ENCODE results near the gene CLN5. TPM values are rescaled to one million over a fixed set of nuclear protein-coding genes. Genes with fewer than 3 reads are reported as not detected.
A peak's percentile ranks its signal among the peaks of the same experiment; 100 is the strongest.

The CLN5 gene
- total RNA-seq, 1 experiment from 2014 or later, result 7.7 TPM

DNA sequence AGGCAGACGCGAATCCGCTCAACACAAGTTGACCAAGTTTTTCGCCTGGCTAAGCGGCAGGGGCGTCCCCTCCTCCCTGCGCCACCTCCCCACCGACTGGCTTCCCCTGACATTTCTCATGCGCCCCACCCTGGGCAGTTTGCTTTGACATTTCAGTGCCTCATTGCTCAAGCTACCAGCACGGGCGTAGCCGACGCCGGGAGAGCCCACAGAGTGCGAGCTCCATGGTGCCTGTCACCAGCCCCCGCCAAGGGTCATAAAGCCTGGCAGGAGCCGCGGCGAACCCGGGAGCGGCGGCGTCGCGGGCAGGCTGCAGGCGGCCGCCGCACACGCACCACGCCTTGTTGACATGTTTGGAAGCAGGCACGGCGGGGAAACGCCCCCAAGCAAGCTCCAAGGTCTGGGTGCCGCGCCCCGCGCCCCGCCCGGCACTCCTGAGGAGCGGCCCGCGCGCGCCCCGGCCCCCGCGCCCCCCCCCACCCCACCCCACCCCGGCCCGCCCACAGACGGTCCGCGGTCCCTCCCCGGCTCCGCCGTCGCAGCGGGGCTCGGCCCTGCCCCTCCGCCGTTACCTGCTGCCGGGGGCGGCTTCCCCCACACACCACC, 34.5 kb downstream of the CLN5 start:
- peaks cover 41% of the 10 kb centered on the region for H3K4me1 ChIP-seq (ENCODE audit: insufficient read depth, low read length)
- intact Hi-C loops (cut with micrococcal nuclease), result no loop called here
- ATAC-seq, result peak; percentile 74
- H3K27ac ChIP-seq (ENCODE audit: low read length), result peak overlapping the region; percentile 75
- H3K79me2 ChIP-seq (ENCODE audit: low read length), result peaks cover 51% of the 10 kb centered on the region
- 0 out of 2 replicates have a peak, but pooled peaks cover 2% of the 10 kb centered on the region for H3K36me3 ChIP-seq (ENCODE audit: low read depth, low read length)
- H3K9me2 ChIP-seq (replicated peaks; ENCODE audit: low read length), result no peaks in the 10 kb centered on the region
- peak overlapping the region; percentile 91 for H3K9ac ChIP-seq (ENCODE audit: low read length)
- peak overlapping the region; percentile 96 for H3K4me3 ChIP-seq (ENCODE audit: low read length)
- BruUV-seq (replicated peaks), result no TSS peak
- H3K4me2 ChIP-seq (ENCODE audit: low read length), result peak overlapping the region; percentile 90
- peaks cover 39% of the 10 kb centered on the region for H4K20me1 ChIP-seq (ENCODE audit: low read length)
- ChIA-PET POLR2A (ENCODE audit: unreplicated experiment) (interaction anchor here (0.6 kb wide), 1 partner anchor 51 kb away, joined by 4 read pairs; no protein-coding TSS in a partner anchor), CTCF (interaction anchor here (0.6 kb wide), 1 partner anchor 24 kb away, joined by 3 read pairs; no protein-coding TSS in a partner anchor)
- H3K27me3 ChIP-seq (ENCODE audit: low read length), result no peaks in the 10 kb centered on the region
- DNase-seq, result peak; percentile 61
- TF ChIP-seq EZH2 (IDR thresholded peaks at IDR 0.05; ENCODE audit: low read length, unreplicated experiment), result no peak
- TF ChIP-seq, protein P1, sequence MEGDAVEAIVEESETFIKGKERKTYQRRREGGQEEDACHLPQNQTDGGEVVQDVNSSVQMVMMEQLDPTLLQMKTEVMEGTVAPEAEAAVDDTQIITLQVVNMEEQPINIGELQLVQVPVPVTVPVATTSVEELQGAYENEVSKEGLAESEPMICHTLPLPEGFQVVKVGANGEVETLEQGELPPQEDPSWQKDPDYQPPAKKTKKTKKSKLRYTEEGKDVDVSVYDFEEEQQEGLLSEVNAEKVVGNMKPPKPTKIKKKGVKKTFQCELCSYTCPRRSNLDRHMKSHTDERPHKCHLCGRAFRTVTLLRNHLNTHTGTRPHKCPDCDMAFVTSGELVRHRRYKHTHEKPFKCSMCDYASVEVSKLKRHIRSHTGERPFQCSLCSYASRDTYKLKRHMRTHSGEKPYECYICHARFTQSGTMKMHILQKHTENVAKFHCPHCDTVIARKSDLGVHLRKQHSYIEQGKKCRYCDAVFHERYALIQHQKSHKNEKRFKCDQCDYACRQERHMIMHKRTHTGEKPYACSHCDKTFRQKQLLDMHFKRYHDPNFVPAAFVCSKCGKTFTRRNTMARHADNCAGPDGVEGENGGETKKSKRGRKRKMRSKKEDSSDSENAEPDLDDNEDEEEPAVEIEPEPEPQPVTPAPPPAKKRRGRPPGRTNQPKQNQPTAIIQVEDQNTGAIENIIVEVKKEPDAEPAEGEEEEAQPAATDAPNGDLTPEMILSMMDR (conservative IDR thresholded peaks at IDR 0.05; ENCODE audit: low read depth, low read length), result no peak
- no peak for TF ChIP-seq EZH2phosphoT487 (IDR thresholded peaks at IDR 0.05; ENCODE audit: borderline replicate concordance, low read length)
- no peaks in the 10 kb centered on the region for H3K9me3 ChIP-seq (ENCODE audit: low read length)
- no peaks in the 10 kb centered on the region for H3F3A ChIP-seq (ENCODE audit: low read length, unreplicated experiment)
- H2AFZ ChIP-seq (ENCODE audit: low read length), result peak overlapping the region; percentile 93

DNA sequence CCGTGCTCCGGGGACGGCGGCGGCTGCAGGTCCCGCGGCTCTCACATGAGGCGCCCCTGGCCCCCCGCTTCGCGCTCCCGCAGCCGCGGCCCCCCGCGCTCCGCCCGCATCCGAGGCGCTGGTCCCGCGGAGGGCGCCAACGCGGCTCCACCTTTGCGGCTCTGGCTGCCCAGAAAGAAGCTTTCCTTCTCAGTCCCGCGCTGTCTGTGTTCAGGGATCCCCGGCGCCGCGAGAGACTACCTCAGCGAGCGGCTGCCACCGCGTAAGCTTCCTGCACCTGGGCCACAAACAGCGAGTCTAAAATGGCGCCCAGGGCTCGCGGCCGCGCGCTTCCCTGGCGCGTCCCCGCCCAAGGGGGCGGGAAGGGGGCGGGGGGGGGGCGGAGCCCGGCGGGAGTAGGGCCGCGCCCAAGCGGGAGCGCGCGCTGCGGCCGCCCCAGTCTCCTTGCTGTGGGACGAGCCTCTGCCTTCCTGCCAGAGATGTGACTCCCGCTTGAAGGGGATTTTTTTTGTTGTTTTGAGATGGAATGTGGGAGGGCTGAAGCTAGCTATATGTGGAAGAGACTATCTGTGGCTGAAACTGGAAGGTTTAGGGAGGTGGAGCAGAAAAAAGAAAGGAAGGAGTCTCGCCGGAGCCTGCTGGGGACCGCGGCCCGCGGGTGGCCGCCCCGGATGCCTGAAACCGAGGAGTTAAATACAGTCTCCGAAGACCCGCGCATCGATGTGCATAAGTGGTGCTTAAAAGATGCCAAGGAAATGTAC, 35.2 kb downstream of the CLN5 start, which contains the start of gene FBXL3:
FBXL3 (minus strand) TSS at position 299 of the 761 bp plus-strand sequence. CDS start 5,299 bp downstream, outside the sequence.
- Histone ChIP-seq H2AFZ (ENCODE audit: low read length) (peak within 1 kb of the TSS; percentile 93), H3K4me2 (ENCODE audit: low read length) (peak within 1 kb of the TSS; percentile 90), H3K4me1 (ENCODE audit: insufficient read depth, low read length) (peaks cover 41% of the 10 kb centered on the region), H3K9me3 (ENCODE audit: low read length) (no peaks in the 10 kb centered on the region), H3K27ac (ENCODE audit: low read length) (peak within 1 kb of the TSS; percentile 75), H3K9ac (ENCODE audit: low read length) (peak within 1 kb of the TSS; percentile 91), H3K4me3 (ENCODE audit: low read length) (peak within 1 kb of the TSS; percentile 96), H3K27me3 (ENCODE audit: low read length) (no peaks in the 10 kb centered on the region), H4K20me1 (ENCODE audit: low read length) (peaks cover 39% of the 10 kb centered on the region), H3K36me3 (ENCODE audit: low read depth, low read length) (0 out of 2 replicates have a peak, but pooled peaks cover 2% of the 10 kb centered on the region), H3F3A (ENCODE audit: low read length, unreplicated experiment) (no peaks in the 10 kb centered on the region), H3K79me2 (ENCODE audit: low read length) (peaks cover 44% of the 10 kb centered on the region), H3K9me2 (replicated peaks; ENCODE audit: low read length) (no peaks in the 10 kb centered on the region)
- BruUV-seq (replicated peaks), result no TSS peak
- ChIA-PET POLR2A (ENCODE audit: unreplicated experiment) (interaction anchor here (0.7 kb wide), 1 partner anchor 299 kb away, joined by 11 read pairs; no protein-coding TSS in a partner anchor), CTCF (no interaction called here)
- intact Hi-C loops (cut with micrococcal nuclease), result no loop called here
- TF ChIP-seq EZH2 (IDR thresholded peaks at IDR 0.05; ENCODE audit: low read length, unreplicated experiment), result no peak
- no peak for TF ChIP-seq EZH2phosphoT487 (IDR thresholded peaks at IDR 0.05; ENCODE audit: borderline replicate concordance, low read length)
- TF ChIP-seq, protein P1 (conservative IDR thresholded peaks at IDR 0.05; ENCODE audit: low read depth, low read length), result no peak
- DNase-seq (peak; percentile 74), ATAC-seq (peak; percentile 61)

Data from PC-3 (cell line).